Ammon's horn (tissue), 1 donor: ENCODE measurements around the gene RPL28.

Experiments
- DNase-seq: peaks from one replicate; pipeline ENCODE4 v3.0.0-alpha.2; 2016; ENCODE audit warnings: low spot score

Gene RPL28

DNA sequence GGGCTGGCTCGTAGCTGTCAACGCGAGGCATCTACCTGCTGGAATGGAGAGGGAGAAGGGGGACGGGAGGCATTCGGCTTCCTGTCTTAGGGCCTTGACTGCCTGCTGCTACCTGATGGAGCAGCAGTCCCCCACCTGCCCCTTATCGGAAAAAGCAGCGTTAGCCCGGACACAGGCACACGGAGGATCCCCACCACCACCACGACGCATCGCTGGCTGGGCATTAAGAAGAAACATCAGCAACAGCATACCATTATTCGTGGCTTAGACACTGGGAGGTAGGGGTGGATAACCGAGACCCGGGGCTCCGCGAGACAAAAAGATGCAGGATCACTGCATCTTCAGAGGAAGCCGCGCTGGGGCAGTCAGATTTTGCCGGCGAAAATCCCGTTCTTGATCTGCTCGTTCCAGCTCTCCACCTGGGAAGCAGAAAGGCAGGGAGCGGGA, 32.4 kb upstream of the RPL28 start:
- DNase-seq, result no peak

DNA sequence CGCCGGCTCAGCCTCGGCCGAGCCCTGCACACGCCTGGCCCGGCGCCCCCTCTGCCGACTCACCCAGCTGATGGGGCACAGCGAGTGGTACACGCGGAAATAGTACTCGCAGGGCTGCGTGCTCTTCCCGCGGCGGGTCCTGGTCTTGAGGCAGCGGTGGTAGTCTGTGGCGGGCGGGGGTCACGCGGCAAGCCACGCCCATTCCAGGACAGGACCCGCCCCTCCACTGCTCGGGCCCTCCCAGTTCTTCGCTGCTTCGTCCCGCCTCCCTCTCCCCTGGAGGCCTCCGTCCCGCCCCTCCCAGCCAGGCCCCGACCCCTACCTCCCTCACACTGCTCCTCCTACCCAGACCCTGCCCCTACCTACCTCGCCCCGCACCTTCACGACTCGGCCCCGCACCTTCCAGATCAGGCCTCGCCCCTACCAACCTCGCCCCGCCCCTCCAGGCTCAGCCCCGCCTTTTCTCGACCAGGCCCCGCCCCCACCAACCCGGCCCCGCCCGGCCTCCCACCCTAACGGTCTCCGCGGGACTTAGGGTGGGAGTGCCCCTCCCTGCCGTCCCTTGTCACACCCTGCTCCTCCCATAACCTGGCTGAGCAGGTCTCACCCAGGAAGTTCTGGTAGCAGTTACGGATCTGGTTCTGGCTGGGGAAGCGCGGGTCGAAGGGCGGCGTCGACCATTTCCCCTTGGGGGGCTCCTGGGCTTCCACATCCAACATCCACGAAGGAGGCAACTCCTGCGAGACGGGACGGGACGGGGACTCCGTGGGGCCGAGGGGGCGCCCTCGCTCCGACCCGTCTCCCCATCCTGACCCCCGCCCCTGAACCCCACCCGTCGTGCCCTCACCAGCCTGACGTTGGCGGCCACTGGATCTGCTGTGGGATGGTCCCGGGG, 31.7 kb upstream of the RPL28 start:
- DNase-seq, result no peak

- DNase-seq, result no peak
These were observed 31.0 kb upstream of the RPL28 start, which contains the start of gene COX6B2 for GRCh38 chr19:55354698-55355212. Gene COX6B2 (minus strand): TSS chr19:55354719. CDS start chr19:55354521, 198 bp downstream.

- no peak for DNase-seq
These were observed 30.4 kb upstream of the RPL28 start for GRCh38 chr19:55355213-55355821.

DNA sequence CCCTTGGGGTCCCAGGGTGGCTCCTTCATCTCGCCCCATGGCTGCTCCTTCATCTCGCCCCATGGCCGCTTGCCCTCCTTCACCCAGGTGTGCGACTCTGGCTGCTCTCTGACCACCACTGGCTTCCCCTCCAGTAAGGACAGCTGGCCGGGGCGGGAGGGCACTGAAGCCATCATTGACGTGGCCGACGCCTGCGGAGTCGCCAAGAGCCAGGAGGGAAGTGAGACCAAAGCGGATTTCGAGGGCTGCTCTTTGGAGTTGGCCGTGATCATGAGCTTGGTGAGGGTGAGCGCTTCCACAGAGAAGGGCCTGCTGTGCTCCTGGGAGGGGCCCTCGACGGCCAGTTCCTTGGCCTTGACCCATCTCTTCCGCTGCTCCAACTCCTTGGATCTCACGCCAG, 27.2 kb upstream of the RPL28 start:
- no peak for DNase-seq

- no peak for DNase-seq
These were observed 26.5 kb upstream of the RPL28 start for GRCh38 chr19:55358943-55359908.

DNA sequence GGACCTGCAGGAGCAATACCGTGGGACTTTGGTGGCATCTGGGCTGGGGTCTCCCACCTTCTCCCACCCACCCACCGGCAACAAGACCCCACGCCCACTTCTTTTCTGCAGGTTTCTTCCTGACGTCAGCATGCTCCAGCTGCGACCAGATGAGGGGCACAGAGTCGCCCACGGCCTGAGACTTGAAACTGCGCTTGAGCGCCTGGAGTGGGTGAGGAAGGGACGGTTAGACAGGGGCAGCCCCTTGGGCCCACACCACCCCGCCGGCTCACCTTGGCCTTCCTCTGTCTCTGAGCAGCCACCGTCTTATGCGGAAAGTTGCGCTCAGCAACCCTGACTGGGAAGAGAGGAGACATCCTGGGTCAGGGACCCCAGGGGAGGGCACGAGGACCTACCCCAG, 24.8 kb upstream of the RPL28 start:
- DNase-seq, result no peak

DNA sequence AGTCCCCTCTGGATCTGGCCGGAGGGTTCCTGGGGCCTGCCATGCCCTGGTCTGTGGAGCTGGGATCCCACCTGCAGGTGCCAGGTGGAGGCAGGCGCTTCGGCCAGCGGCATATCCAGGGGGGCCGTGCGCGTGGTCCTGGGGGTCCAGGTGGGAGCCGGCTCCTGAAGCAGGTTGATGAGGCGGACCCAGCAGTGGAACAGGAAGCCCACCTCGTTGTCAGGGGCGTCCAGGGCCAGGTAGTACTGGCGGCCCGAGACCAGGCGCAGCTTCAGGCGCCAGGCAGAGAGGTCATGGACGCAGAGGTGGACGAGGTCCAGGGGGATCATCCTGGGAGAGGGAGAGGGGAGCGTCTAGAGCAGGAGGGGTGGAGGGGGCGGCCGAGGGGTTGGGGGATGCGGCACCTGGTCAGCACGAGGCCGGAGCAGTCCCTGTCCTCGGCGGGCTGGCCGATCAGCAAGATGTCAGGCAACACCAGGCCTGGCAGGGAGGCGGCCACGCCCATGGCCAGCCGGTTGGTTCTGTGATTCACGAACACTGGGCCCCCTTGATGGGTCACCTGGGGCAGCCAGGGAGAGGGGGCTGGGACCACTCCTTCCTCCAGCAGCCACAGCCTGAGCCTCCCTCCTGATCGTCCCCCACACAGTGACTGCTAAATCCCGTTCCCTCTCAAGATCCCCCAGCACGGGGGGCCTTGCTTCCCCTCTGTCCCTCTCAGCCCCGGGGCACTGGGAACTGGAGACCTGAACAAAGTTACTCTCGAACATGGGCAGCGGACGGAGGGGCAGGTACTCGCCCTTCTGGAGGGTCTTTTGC, 23.4 kb upstream of the RPL28 start:
- DNase-seq, result no peak

DNA sequence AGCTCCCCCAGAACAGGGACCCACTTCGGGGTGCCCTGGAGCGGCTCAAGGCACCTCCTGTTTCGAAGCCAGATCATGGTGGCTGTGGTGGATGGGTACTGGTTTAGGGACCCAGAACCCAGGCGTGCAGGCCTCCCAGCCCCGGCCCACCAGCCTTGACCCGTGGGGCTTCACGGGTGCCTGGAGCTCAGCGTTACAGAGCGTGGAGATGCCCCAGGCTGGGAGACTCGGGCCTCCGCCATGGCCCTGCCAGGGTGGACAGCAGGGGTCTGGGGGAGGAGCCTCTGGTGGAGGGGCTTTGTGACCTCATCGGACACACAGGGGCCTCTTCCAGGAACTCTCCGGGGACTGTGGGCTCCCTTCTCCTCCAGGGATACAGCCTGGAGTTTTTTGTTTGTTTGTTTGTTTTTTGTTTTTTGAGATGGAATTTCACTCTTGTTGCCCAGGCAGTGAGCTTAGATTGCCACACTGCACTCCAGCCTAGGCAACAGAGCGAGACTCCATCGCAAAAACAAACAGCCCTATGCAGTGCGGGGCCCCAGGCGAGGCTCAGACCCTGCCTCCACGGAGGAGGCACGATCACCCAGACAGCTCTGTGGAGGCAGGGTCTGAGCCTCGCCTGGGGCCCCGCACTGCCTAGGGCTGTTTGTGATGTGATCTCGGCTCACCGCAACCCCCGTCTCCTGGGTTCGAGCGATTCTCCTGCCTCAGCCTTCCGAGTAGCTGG, 22.6 kb upstream of the RPL28 start, which contains the start of gene GARIN5B:
GARIN5B (minus strand) TSS at position 271 of the 727 bp plus-strand sequence; CDS start at position 77, 194 bp downstream.
- no peak for DNase-seq

DNA sequence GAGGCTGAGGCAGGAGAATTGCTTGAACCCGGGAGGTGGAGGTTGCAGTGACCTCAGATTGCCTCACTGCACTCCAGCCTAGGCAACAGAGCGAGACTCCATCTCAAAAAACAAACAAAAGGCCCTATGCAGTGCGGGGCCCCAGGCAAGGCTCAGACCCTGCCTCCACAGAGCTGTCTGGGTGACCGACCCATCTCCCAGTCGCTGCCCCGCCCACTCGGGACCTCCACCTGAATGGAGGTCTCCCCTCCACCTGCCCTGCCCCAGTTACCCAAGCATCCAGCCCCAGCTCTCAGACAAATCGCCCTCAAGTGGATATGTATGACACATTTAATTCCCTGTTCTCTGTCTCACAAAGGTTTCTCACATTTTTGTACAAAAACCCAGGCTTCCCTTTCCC, 20.5 kb upstream of the RPL28 start:
- no peak for DNase-seq

DNA sequence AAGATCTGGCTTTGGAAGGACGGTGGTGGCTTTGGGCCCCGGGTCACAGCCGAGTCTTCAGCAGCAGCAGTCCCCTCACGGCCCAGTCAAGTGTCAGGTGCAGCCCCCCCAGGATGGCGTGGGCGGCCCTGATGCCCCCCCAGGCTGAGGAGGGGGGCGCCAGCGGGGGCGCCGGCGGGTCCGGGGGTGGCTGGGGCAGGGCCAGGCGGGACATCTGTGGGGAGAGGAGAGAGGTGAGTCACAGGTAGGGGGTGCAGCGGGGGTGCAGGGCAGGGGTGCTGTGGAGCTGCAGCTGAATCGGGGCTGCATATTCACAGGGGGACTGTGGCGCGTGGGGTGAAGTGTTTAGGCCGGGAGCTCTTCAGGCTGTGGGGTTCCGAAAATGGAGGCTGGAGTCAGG, 19.8 kb upstream of the RPL28 start:
- DNase-seq, result no peak

GRCh38 chr19:55366790-55367189, 18.9 kb upstream of the RPL28 start:
- no peak for DNase-seq

GRCh38 chr19:55368106-55368505, 17.6 kb upstream of the RPL28 start:
- DNase-seq, result no peak

GRCh38 chr19:55368701-55369563, 16.8 kb upstream of the RPL28 start:
- no peak for DNase-seq

DNA sequence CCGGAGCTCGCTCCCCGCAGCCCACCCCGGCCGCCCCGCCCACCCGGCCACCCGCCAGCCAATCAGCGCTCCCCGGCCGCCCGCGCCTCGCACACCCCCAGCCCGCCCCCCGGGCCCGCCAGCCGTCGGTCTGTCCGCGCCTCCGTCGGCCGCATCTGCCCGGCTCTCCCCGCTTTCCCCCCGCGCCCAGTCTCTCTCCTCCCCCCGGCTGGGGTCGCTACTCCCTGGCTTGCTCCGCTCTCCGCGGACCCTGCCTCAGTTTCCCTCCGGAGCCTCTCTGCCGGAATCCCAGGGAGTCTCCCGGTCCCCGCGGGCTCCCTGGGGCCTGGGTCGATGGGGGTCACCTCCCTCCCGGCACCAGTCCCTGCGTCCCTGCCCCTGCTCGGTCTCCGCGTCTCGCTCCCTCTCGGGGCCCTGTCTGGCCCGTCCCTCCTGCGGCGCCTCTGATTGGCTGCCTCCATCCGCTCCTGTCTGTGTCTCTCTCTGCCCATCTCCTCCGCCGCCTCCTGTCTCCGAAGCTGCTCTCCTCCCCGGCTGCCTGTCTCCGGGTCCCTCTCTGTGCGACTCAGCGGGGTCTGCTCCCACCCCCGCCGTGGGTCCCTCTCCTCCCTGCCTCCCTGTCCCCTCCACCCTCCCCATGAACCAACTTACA, 16.0 kb upstream of the RPL28 start:
- no peak for DNase-seq

GRCh38 chr19:55370305-55370988, 15.3 kb upstream of the RPL28 start, which contains the start of gene IL11:
Gene IL11 (minus strand): TSS chr19:55370463. CDS start chr19:55370310, 153 bp downstream.
- DNase-seq, result no peak

DNA sequence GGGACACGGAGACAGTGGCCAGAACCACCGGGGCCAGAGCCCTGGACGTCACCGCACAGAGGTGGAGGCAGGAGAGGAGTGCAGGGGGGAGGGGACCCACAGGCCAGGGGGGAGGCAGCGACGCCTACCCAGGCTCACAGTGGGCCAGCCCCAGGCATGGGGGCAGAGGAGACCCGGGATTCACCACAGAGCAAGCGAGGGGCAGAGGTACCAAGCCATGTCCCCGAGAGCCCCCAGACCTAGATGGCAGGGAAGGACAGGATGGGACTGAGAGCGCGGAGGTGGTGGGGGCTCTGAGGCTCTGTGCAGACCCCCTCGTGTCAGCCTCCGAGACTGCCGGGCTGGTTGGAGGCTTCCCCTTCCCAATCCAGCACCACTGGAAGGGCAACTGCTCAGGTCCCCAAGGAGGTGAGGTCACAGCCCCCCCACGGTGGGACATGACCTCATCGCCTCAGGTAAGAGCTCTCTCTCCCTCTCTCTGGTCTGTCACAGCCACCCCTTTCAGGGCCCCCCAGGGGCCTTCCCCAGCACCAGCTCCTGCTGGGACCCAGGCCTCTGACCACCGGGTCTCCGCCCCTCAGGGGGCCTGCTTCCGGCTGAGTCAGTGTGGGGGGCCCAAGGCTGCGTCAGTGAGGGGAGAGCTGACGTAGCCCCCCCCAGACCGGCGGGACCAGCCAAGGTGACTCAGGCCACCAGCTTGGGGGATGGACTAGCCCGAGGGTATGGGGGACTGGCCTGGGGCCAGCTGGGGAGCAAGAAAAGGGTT, 13.2 kb upstream of the RPL28 start:
- no peak for DNase-seq
